GM12875 (cell line): ENCODE data around the gene NEXMIF.
"Not testable (repeated sequence)": the region's sequence is repeated elsewhere in the genome, so short reads cannot be mapped to it uniquely, and the experiment has no call there.

Experiments used
- H3K4me3 ChIP-seq: one replicate; pipeline ENCODE4 v1.5.1; 2011; ENCODE audit warnings: low read depth, low read length, control low read depth
- CTCF ChIP-seq: IDR thresholded peaks from 2 replicates; pipeline ENCODE4 v1.5.1; 2011; ENCODE audit warnings: low read depth, mild to moderate bottlenecking, control low read depth, inconsistent platforms, low read length, moderate library complexity, borderline replicate concordance; ENCODE audit not compliant: insufficient read depth

The NEXMIF gene

GRCh38 chrX:74922922-74923543, 2.2 kb downstream of the NEXMIF start:
- H3K4me3 ChIP-seq, result no peak overlapping the region
- no peak for TF ChIP-seq CTCF

GRCh38 chrX:74911494-74911893, 13.8 kb downstream of the NEXMIF start:
- TF ChIP-seq CTCF, result no peak
- no peak overlapping the region for H3K4me3 ChIP-seq

GRCh38 chrX:74906417-74906816, 18.8 kb downstream of the NEXMIF start:
- no peak overlapping the region for H3K4me3 ChIP-seq
- TF ChIP-seq CTCF, result no peak

GRCh38 chrX:74902806-74903205, 22.4 kb downstream of the NEXMIF start:
- no peak for TF ChIP-seq CTCF
- no peak overlapping the region for H3K4me3 ChIP-seq

GRCh38 chrX:74892561-74892960, 32.7 kb downstream of the NEXMIF start:
- no peak for TF ChIP-seq CTCF

GRCh38 chrX:74890676-74891430, 34.4 kb downstream of the NEXMIF start:
- no peak overlapping the region for H3K4me3 ChIP-seq
- TF ChIP-seq CTCF, result no peak

More at GRCh38 chrX:74892561-74892960, 32.7 kb downstream of the NEXMIF start:
- H3K4me3 ChIP-seq, result no peak overlapping the region

GRCh38 chrX:74882383-74882782, 42.9 kb downstream of the NEXMIF start:
- H3K4me3 ChIP-seq, result not testable (repeated sequence)

GRCh38 chrX:74865725-74866124, 59.5 kb downstream of the NEXMIF start:
- TF ChIP-seq CTCF, result no peak
- no peak overlapping the region for H3K4me3 ChIP-seq
